IMR-90 (cell line): ENCODE results near the gene CCER1. TPM values are rescaled to one million over a fixed set of nuclear protein-coding genes. Genes with fewer than 3 reads are reported as not detected.

Experiments used
- ATAC-seq: fragments of 200-7000 bp; cut with Tn5 transposase; 2 replicates; pipeline ENCODE4 v1.9.1; 2020; ENCODE audit warnings: low read depth, mild to moderate bottlenecking, moderate library complexity
- BruUV-seq: library from RNA; stranded (reverse); fragments of 400-500 nt; replicated peaks from 2 replicates; lab custom pipeline; 2021; lab: Mats Ljungman, UMichigan
- CTCF ChIA-PET: fragments of 300-600 bp; formaldehyde crosslinking; extraction: SDS; loops from one replicate; lab custom pipeline; 2021; ENCODE audit warnings: antibody characterized with exemption; lab: Yijun Ruan, JAX
- POLR2A ChIA-PET: fragments of 300-600 bp; sonication (Branson Sonifier 250); formaldehyde crosslinking; loops from one replicate; lab custom pipeline; 2022; ENCODE audit warnings: antibody characterized with exemption; ENCODE audit not compliant: unreplicated experiment; lab: Charles Lee
- DNase-seq: peaks from one replicate; pipeline ENCODE4 v3.0.0; 2013
- H2AFZ ChIP-seq: replicated peaks from 2 replicates; pipeline ENCODE3; 2013; ENCODE audit warnings: low read length, mild to moderate bottlenecking; ENCODE audit not compliant: poor library complexity
- H2AK5ac ChIP-seq: 2 replicates; pipeline ENCODE4 v1.6.1; 2013; ENCODE audit warnings: low read depth, low read length, inconsistent platforms
- H2AK9ac ChIP-seq: replicated peaks from 2 replicates; pipeline ENCODE3; 2013; ENCODE audit warnings: mild to moderate bottlenecking, low read depth, low read length, moderate library complexity; ENCODE audit not compliant: poor library complexity
- H2BK120ac ChIP-seq: 2 replicates; pipeline ENCODE4 v1.6.1; 2013; ENCODE audit warnings: low read depth, low read length, inconsistent platforms
- H2BK15ac ChIP-seq: 3 replicates; pipeline ENCODE4 v1.6.1; 2013; ENCODE audit warnings: low read depth, low read length, inconsistent platforms
- H2BK20ac ChIP-seq: 2 replicates; pipeline ENCODE4 v1.6.1; 2013; ENCODE audit warnings: low read depth, mild to moderate bottlenecking, inconsistent platforms, low read length, moderate library complexity
- H2BK5ac ChIP-seq: 2 replicates; pipeline ENCODE4 v1.6.1; 2013; ENCODE audit warnings: mild to moderate bottlenecking, low read depth, low read length, inconsistent platforms; ENCODE audit not compliant: poor library complexity, severe bottlenecking
- H3K14ac ChIP-seq: replicated peaks from 2 replicates; pipeline ENCODE4 v1.6.1; 2013; ENCODE audit warnings: low read depth, low read length, inconsistent platforms
- H3K18ac ChIP-seq: 2 replicates; pipeline ENCODE4 v1.6.1; 2013; ENCODE audit warnings: low read depth, low read length, control low read depth
- H3K23ac ChIP-seq: 2 replicates; pipeline ENCODE4 v1.6.1; 2013; ENCODE audit warnings: low read depth, low read length, inconsistent platforms
- H3K27ac ChIP-seq: 2 replicates; pipeline ENCODE4 v1.5.1; 2013; ENCODE audit warnings: mild to moderate bottlenecking, control low read depth, low read length; ENCODE audit not compliant: insufficient read depth
- H3K27me3 ChIP-seq: 2 replicates; pipeline ENCODE4 v1.6.1; 2013; ENCODE audit warnings: low read length; ENCODE audit not compliant: control insufficient read depth, insufficient read depth
- H3K36me3 ChIP-seq: 2 replicates; pipeline ENCODE4 v1.6.1; 2013; ENCODE audit warnings: low read length, mixed read lengths; ENCODE audit not compliant: control insufficient read depth, insufficient read depth
- H3K4ac ChIP-seq: 2 replicates; pipeline ENCODE4 v1.6.1; 2013; ENCODE audit warnings: low read depth, low read length, inconsistent platforms
- H3K4me1 ChIP-seq: 2 replicates; pipeline ENCODE4 v1.6.1; 2013; ENCODE audit warnings: low read length, mixed read lengths; ENCODE audit not compliant: control insufficient read depth, insufficient read depth
- H3K4me2 ChIP-seq: 2 replicates; pipeline ENCODE4 v1.6.1; 2013; ENCODE audit warnings: low read depth, mild to moderate bottlenecking, control low read depth, low read length, moderate library complexity
- H3K4me3 ChIP-seq: 2 replicates; pipeline ENCODE4 v1.5.1; 2013; ENCODE audit warnings: low read depth, mild to moderate bottlenecking, control low read depth, low read length, moderate library complexity; ENCODE audit not compliant: insufficient read depth
- H3K56ac ChIP-seq: 2 replicates; pipeline ENCODE4 v1.6.1; 2013; ENCODE audit warnings: low read length, inconsistent platforms; ENCODE audit not compliant: insufficient read depth; ENCODE audit errors: extremely low read depth
- H3K79me1 ChIP-seq, 2 experiments: 2 replicates each; pipeline ENCODE4 v1.6.1; 2013; ENCODE audit warnings: low read length in 2 of 2, inconsistent platforms in 1 of 2, low read depth in 1 of 2
- H3K9ac ChIP-seq: 2 replicates; pipeline ENCODE4 v1.6.1; 2013; ENCODE audit warnings: low read depth, low read length, control low read depth
- H3K9me1 ChIP-seq: 2 replicates; pipeline ENCODE4 v1.6.1; 2013; ENCODE audit warnings: low read length, inconsistent platforms; ENCODE audit not compliant: insufficient read depth
- H3K9me3 ChIP-seq: 2 replicates; pipeline ENCODE4 v1.6.1; 2013; ENCODE audit warnings: low read length; ENCODE audit not compliant: control insufficient read depth, insufficient read depth
- H4K20me1 ChIP-seq: 2 replicates; pipeline ENCODE4 v1.6.1; 2013; ENCODE audit warnings: low read length, inconsistent platforms; ENCODE audit not compliant: insufficient read depth
- H4K5ac ChIP-seq: 2 replicates; pipeline ENCODE4 v1.6.1; 2013; ENCODE audit warnings: mild to moderate bottlenecking, low read depth, low read length, control low read depth
- H4K8ac ChIP-seq, 2 experiments: 2 replicates each; pipeline ENCODE4 v1.6.1; 2013; ENCODE audit warnings: low read depth in 2 of 2, low read length in 2 of 2, control low read depth in 1 of 2, inconsistent platforms in 1 of 2
- H4K91ac ChIP-seq: 2 replicates; pipeline ENCODE4 v1.6.1; 2013; ENCODE audit warnings: low read depth, low read length, inconsistent platforms; ENCODE audit not compliant: insufficient read depth
- CEBPB ChIP-seq: IDR thresholded peaks from 2 replicates; pipeline ENCODE4 v1.6.1; 2012; ENCODE audit warnings: low read depth, low read length, improper control_type of control experiment
- MAFK ChIP-seq: IDR thresholded peaks from 2 replicates; pipeline ENCODE4 v1.6.1; 2012; ENCODE audit warnings: low read depth, low read length, improper control_type of control experiment
- MXI1 ChIP-seq: IDR thresholded peaks from 2 replicates; pipeline ENCODE4 v1.6.1; 2012; ENCODE audit warnings: low read depth, mild to moderate bottlenecking, low read length, moderate library complexity, borderline replicate concordance
- RAD21 ChIP-seq: IDR thresholded peaks from 2 replicates; pipeline ENCODE4 v1.6.1; 2012; ENCODE audit warnings: low read length, improper control_type of control experiment
- SMC3 ChIP-seq: fragments of 150-350 bp; IDR thresholded peaks from 2 replicates; pipeline ENCODE4 v1.6.1; 2016; ENCODE audit warnings: low read depth, mild to moderate bottlenecking, antibody characterized with exemption, low read length, moderate library complexity
- dilution Hi-C: fragments of 300-500 bp; cut with HindIII; formaldehyde crosslinking; loops from one replicate; pipeline ENCODE4 v1.14.3; 2018; ENCODE audit warnings: low sequenced_read_pairs; ENCODE audit not compliant: unreplicated experiment
- in situ Hi-C: fragments of 300-500 bp; cut with MboI; formaldehyde crosslinking; loops from 3 replicates; pipeline ENCODE4 v1.14.3; 2019; ENCODE audit warnings: low sequenced_read_pairs, inconsistent platforms, mixed read lengths
- intact Hi-C: fragments of 100-400 bp; cut with micrococcal nuclease; formaldehyde crosslinking; loops from 2 replicates; pipeline ENCODE4 v1.10.0; 2022
- polyA plus RNA-seq, 3 experiments: library from polyadenylated mRNA; depleted of rRNA; stranded (reverse); fragments of >200 nt; gene quantifications; 2 replicates each; pipeline ENCODE4 v1.2.3, GENCODE V29; 2012; ENCODE audit warnings: low replicate concordance in 1 of 3
- total RNA-seq: library from RNA; depleted of rRNA; stranded (reverse); fragments of >200 nt; gene quantifications from 2 replicates; pipeline ENCODE4 v1.2.3, GENCODE V29; 2012
- TF ChIP-seq, protein P1 (sequence below): fragments of 150-350 bp; IDR thresholded peaks from 2 replicates; pipeline ENCODE4 v1.6.1; 2016; ENCODE audit warnings: low read depth, mild to moderate bottlenecking, low read length, moderate library complexity, borderline replicate concordance

CCER1 gene
- total and polyA plus RNA-seq, 2 of the 4 experiments (the other 2 are of a cell fraction) = not detected

DNA sequence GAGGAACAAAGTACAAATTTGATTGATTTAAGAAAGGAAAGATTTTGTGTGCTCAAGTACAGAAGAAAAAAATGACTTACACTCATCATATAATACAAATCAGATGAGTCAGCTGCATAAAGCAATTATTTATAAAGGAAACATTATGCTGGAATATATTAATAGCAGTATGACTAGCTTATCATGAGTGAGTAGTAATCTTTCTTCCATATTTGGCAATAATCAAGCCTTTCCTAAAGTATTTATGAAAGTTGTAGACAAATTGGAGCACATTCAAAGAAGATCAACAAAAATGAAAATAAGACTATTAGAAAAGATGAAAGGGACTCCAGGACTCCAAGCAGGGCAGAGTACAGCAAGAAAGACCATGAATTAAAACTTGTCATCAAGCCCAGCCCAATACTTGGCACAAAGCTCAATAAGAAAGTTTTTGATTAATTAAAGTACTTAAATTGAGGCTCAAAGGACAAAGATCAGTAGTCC is 32.8 kb downstream of the CCER1 start:
- Histone ChIP-seq H2BK5ac (peak overlapping the region; percentile 77), H3K4me2 (peak overlapping the region; percentile 27; the same call in 1 of the 2 replicates), H3K79me1 (no peaks in the 10 kb centered on the region), H2AFZ (no peak overlapping the region), H4K5ac (peak overlapping the region; percentile 73; the same call in 1 of the 2 replicates), H3K14ac (peak overlapping the region; percentile 64; the same call in 1 of the 2 replicates), H4K91ac (peak overlapping the region; percentile 52), H4K8ac (peak overlapping the region in 1 of 2 experiments; percentile 84; a peak in 3 of 4 replicates), H3K56ac (no peak overlapping the region), H2BK120ac (peak overlapping the region; percentile 93; the same call in 1 of the 2 replicates), H3K9me3 (no peaks in the 10 kb centered on the region), H3K4ac (peak overlapping the region; percentile 45; the same call in 1 of the 2 replicates), H3K9ac (no peak overlapping the region), H3K36me3 (no peaks in the 10 kb centered on the region), H2BK15ac (0 out of 3 replicates have a peak overlapping the region, but pooled peaks have one; percentile 48), H2BK20ac (peak overlapping the region; percentile 93; the same call in 1 of the 2 replicates), H3K27me3 (no peaks in the 10 kb centered on the region), H4K20me1 (no peaks in the 10 kb centered on the region), H2AK5ac (peak overlapping the region; percentile 20; the same call in 1 of the 2 replicates), H3K18ac (peak overlapping the region; percentile 96; the same call in 1 of the 2 replicates), H2AK9ac (no peak overlapping the region), H3K9me1 (no peaks in the 10 kb centered on the region), H3K23ac (peak overlapping the region; percentile 70; the same call in 1 of the 2 replicates), H3K4me1 (no peaks in the 10 kb centered on the region; the same call in 1 of the 2 replicates), H3K27ac (no peak overlapping the region; the same call in 1 of the 2 replicates), H3K4me3 (no peak overlapping the region)
- BruUV-seq = no TSS peak
- in situ Hi-C loops (no loop called here), intact Hi-C loops (no loop called here), dilution Hi-C loops (no loop called here)
- POLR2A ChIA-PET = no interaction called here
- ATAC-seq (peak; percentile 68), DNase-seq (peak; percentile 80)
- TF ChIP-seq MXI1 (no peak), SMC3 (no peak), CEBPB (peak; percentile 46; the same call in 1 of the 2 replicates), MAFK (peak; percentile 73), RAD21 (no peak)
- TF ChIP-seq, protein P1, sequence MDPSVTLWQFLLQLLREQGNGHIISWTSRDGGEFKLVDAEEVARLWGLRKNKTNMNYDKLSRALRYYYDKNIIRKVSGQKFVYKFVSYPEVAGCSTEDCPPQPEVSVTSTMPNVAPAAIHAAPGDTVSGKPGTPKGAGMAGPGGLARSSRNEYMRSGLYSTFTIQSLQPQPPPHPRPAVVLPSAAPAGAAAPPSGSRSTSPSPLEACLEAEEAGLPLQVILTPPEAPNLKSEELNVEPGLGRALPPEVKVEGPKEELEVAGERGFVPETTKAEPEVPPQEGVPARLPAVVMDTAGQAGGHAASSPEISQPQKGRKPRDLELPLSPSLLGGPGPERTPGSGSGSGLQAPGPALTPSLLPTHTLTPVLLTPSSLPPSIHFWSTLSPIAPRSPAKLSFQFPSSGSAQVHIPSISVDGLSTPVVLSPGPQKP = no peak
- CTCF ChIA-PET = no interaction called here
